Measurements from ENCODE around the gene CAMK4.

DNA sequence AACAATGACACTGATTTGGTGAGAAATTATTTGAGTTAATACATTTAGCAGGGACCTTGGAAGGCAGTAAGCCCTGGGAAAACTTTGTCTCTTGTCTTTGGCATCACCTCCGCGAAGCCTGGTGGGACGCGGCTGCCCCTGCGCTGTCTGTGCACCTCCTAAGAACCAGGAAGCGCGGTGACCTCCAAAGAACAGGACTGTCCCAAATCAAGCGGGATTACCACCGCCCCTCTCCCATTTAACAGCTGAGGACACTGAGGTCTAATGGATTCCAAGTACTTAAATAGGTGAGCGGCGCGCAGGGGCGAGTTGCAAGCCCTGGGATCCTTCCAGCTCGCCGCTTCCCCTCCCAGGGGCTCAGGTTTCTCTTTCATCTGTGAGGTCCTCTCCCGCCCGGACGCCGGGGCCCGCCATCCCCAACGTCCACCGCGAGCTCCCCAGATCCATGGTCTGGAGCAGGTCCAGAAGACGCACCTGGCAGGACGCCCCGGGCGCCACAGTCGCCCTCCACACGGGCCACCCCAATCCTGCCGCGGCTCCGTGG lies 287.7 kb downstream of the CAMK4 start:
- TF ChIP-seq, protein P1, sequence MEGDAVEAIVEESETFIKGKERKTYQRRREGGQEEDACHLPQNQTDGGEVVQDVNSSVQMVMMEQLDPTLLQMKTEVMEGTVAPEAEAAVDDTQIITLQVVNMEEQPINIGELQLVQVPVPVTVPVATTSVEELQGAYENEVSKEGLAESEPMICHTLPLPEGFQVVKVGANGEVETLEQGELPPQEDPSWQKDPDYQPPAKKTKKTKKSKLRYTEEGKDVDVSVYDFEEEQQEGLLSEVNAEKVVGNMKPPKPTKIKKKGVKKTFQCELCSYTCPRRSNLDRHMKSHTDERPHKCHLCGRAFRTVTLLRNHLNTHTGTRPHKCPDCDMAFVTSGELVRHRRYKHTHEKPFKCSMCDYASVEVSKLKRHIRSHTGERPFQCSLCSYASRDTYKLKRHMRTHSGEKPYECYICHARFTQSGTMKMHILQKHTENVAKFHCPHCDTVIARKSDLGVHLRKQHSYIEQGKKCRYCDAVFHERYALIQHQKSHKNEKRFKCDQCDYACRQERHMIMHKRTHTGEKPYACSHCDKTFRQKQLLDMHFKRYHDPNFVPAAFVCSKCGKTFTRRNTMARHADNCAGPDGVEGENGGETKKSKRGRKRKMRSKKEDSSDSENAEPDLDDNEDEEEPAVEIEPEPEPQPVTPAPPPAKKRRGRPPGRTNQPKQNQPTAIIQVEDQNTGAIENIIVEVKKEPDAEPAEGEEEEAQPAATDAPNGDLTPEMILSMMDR (IDR thresholded peaks at IDR 0.05), result no peak
- TF ChIP-seq POLR2A (IDR thresholded peaks at IDR 0.05), result no peak

Data from thyroid gland (tissue), 4 donors.